SK-N-SH treated with all-trans-retinoic acid at 6 μM for 48 hours (cell line): ENCODE data around the gene C19orf33.

Experiments
- ATAC-seq: fragments of 200-7000 bp; cut with Tn5 transposase; 3 replicates; pipeline ENCODE4 v1.9.1; 2020; ENCODE audit warnings: mild to moderate bottlenecking, moderate library complexity
- ARNTL ChIP-seq: fragments of 450-650 bp; formaldehyde crosslinking; IDR thresholded peaks from 2 replicates; pipeline ENCODE4 v1.5.0; 2020; ENCODE audit warnings: low read depth, mild to moderate bottlenecking, moderate library complexity, borderline replicate concordance
- GLIS3 ChIP-seq: fragments of 250-450 bp; sonication (Bioruptor Pico); IDR thresholded peaks from 2 replicates; pipeline ENCODE4 v1.5.0; 2020; ENCODE audit warnings: mild to moderate bottlenecking, moderate library complexity
- ISL1 ChIP-seq: fragments of 250-450 bp; sonication (Bioruptor Pico); IDR thresholded peaks from 2 replicates; pipeline ENCODE4 v2.1.2; 2022; ENCODE audit warnings: mild to moderate bottlenecking, moderate library complexity
- OSR1 ChIP-seq: fragments of 250-450 bp; sonication (Bioruptor Pico); IDR thresholded peaks from 2 replicates; pipeline ENCODE4 v1.8.0; 2022; ENCODE audit warnings: moderate library complexity, mild to moderate bottlenecking, inconsistent platforms
- PATZ1 ChIP-seq: fragments of 250-450 bp; sonication (Bioruptor Pico); IDR thresholded peaks from 2 replicates; pipeline ENCODE4 v1.8.0; 2020; ENCODE audit warnings: mild to moderate bottlenecking, moderate library complexity, borderline replicate concordance
- POU6F1 ChIP-seq: fragments of 250-450 bp; sonication (Bioruptor Pico); IDR thresholded peaks from 2 replicates; pipeline ENCODE4 v1.8.0; 2021; ENCODE audit warnings: low read depth, mild to moderate bottlenecking, moderate library complexity, borderline replicate concordance
- PPARA ChIP-seq: fragments of 250-450 bp; sonication (Bioruptor Pico); IDR thresholded peaks from 2 replicates; pipeline ENCODE4 v1.5.0; 2020; ENCODE audit warnings: mild to moderate bottlenecking, borderline replicate concordance
- RARB ChIP-seq: fragments of 250-450 bp; sonication (Bioruptor Pico); IDR thresholded peaks from 2 replicates; pipeline ENCODE4 v1.8.0; 2021; ENCODE audit warnings: mild to moderate bottlenecking, moderate library complexity
- SNAI2 ChIP-seq: fragments of 250-450 bp; sonication (Bioruptor Pico); IDR thresholded peaks from 2 replicates; pipeline ENCODE4 v1.5.0; 2020; ENCODE audit warnings: mild to moderate bottlenecking, moderate library complexity
- TCF4 ChIP-seq: fragments of 250-450 bp; sonication (Bioruptor Pico); IDR thresholded peaks from 2 replicates; pipeline ENCODE4 v1.8.0; 2021; ENCODE audit warnings: mild to moderate bottlenecking, moderate library complexity, borderline replicate concordance
- TOX ChIP-seq: fragments of 250-450 bp; sonication (Bioruptor Pico); IDR thresholded peaks from 2 replicates; pipeline ENCODE4 v1.8.0; 2021; ENCODE audit warnings: mild to moderate bottlenecking, moderate library complexity, borderline replicate concordance
- TSHZ2 ChIP-seq: fragments of 250-450 bp; sonication (Bioruptor Pico); IDR thresholded peaks from 2 replicates; pipeline ENCODE4 v1.5.0; 2020; ENCODE audit warnings: mild to moderate bottlenecking, moderate library complexity
- ZC3H10 ChIP-seq: fragments of 250-450 bp; sonication (Bioruptor Pico); IDR thresholded peaks from 2 replicates; pipeline ENCODE4 v1.5.1; 2021; ENCODE audit warnings: mild to moderate bottlenecking, moderate library complexity
- ZFP30 ChIP-seq: fragments of 450-650 bp; formaldehyde crosslinking; IDR thresholded peaks from 2 replicates; pipeline ENCODE4 v1.5.0; 2022; ENCODE audit warnings: mild to moderate bottlenecking, moderate library complexity
- ZNF565 ChIP-seq: fragments of 450-650 bp; formaldehyde crosslinking; conservative IDR thresholded peaks from 2 replicates; pipeline ENCODE4 v1.5.0; 2020; ENCODE audit warnings: low read depth, mild to moderate bottlenecking, moderate library complexity
- ZNF8 ChIP-seq: fragments of 450-650 bp; formaldehyde crosslinking; IDR thresholded peaks from 2 replicates; pipeline ENCODE4 v1.5.0; 2020; ENCODE audit warnings: mild to moderate bottlenecking, moderate library complexity

The C19orf33 gene

GRCh38 chr19:38277549-38277948 is 26.5 kb upstream of the C19orf33 start:
- TF ChIP-seq TSHZ2 (CRISPR knock-in tag): no peak
- TF ChIP-seq SNAI2 (CRISPR knock-in tag): no peak
- TF ChIP-seq OSR1 (CRISPR knock-in tag): no peak
- no peak for TF ChIP-seq RARB (CRISPR knock-in tag)
- no peak for TF ChIP-seq ARNTL
- TF ChIP-seq TOX: no peak
- no peak for TF ChIP-seq ZNF565 (CRISPR knock-in tag)
- TF ChIP-seq GLIS3 (CRISPR knock-in tag): no peak
- no peak for TF ChIP-seq ZNF8 (CRISPR knock-in tag)
- TF ChIP-seq ZFP30 (CRISPR knock-in tag): no peak
- TF ChIP-seq PATZ1 (CRISPR knock-in tag): no peak
- no peak for TF ChIP-seq TCF4 (CRISPR knock-in tag)
- ATAC-seq: no peak

DNA sequence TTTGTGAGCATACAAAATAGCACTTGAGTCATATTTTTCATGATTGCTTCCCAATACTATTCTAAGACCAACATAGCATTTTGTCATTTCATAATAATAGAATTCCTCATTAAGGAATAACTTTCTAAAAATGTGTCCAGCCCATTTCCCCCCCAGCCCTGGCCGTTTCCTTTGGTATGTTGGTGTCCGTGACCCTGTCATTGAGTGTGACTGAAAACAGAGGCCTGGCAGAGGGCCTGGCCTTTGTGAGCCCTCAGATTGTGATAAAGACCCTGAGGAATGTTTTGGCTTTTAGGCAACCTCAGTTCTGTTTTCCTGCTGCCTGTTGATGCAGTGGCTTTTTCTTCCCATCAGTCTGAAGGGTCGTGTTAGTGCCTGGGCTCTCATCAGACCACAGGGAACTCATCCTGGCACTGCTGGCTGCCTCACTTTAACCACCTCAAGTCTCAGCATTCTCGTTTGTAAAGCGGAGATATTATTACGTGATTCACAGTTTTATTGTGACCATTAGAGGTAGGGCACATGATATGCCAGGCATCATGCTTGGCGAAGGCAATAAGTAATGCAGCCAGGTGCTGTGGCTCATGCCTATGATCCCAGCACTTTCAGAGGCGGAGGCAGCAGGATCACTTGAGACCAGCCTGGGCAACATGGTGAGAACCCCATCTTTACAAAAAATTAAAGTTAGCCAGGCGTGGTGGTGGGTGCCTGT is 25.9 kb upstream of the C19orf33 start:
- TF ChIP-seq TSHZ2 (CRISPR knock-in tag): no peak
- TF ChIP-seq ZNF8 (CRISPR knock-in tag): no peak
- 0 out of 2 replicates have a peak, but pooled peaks have one; percentile 30 for TF ChIP-seq SNAI2 (CRISPR knock-in tag)
- no peak for TF ChIP-seq TOX
- no peak for TF ChIP-seq ZFP30 (CRISPR knock-in tag)
- TF ChIP-seq ISL1 (CRISPR knock-in tag): peak; percentile 55; the same call in 1 of the 2 replicates
- ATAC-seq: peak; percentile 73

GRCh38 chr19:38278751-38279150 is 25.3 kb upstream of the C19orf33 start:
- ATAC-seq: no peak
- TF ChIP-seq TOX: no peak
- TF ChIP-seq PPARA (CRISPR knock-in tag): no peak
- no peak for TF ChIP-seq ISL1 (CRISPR knock-in tag)
- TF ChIP-seq SNAI2 (CRISPR knock-in tag): no peak
- no peak for TF ChIP-seq ZC3H10 (CRISPR knock-in tag)
- no peak for TF ChIP-seq RARB (CRISPR knock-in tag)
- TF ChIP-seq ZNF8 (CRISPR knock-in tag): no peak
- TF ChIP-seq POU6F1 (CRISPR knock-in tag): no peak
- TF ChIP-seq OSR1 (CRISPR knock-in tag): no peak
- no peak for TF ChIP-seq TCF4 (CRISPR knock-in tag)
- TF ChIP-seq GLIS3 (CRISPR knock-in tag): no peak
- no peak for TF ChIP-seq PATZ1 (CRISPR knock-in tag)
- TF ChIP-seq, all 23 proteins: peak for 0
